Measurements from ENCODE around the gene PPIG.

Gene PPIG

GRCh38 chr2:169649278-169649677 is 65.1 kb downstream of the PPIG start:
- no peak for TF ChIP-seq GATA2 (IDR thresholded peaks at IDR 0.05; ENCODE audit: low read depth, low read length)
- TF ChIP-seq GATA3 (IDR thresholded peaks at IDR 0.05; ENCODE audit: low read depth, low read length), result no peak

GRCh38 chr2:169653636-169654035 is 69.5 kb downstream of the PPIG start:
- TF ChIP-seq GATA3 (IDR thresholded peaks at IDR 0.05; ENCODE audit: low read depth, low read length) (no peak), GATA2 (IDR thresholded peaks at IDR 0.05; ENCODE audit: low read depth, low read length) (no peak)

GRCh38 chr2:169656164-169656563 is 72.0 kb downstream of the PPIG start:
- TF ChIP-seq GATA2 (IDR thresholded peaks at IDR 0.05; ENCODE audit: low read depth, low read length) (no peak), GATA3 (IDR thresholded peaks at IDR 0.05; ENCODE audit: low read depth, low read length) (no peak)

GRCh38 chr2:169658877-169659276 is 74.7 kb downstream of the PPIG start:
- TF ChIP-seq GATA3 (IDR thresholded peaks at IDR 0.05; ENCODE audit: low read depth, low read length) (no peak), GATA2 (IDR thresholded peaks at IDR 0.05; ENCODE audit: low read depth, low read length) (no peak)

GRCh38 chr2:169659320-169659719 is 75.2 kb downstream of the PPIG start:
- no peak for TF ChIP-seq GATA3 (IDR thresholded peaks at IDR 0.05; ENCODE audit: low read depth, low read length)
- no peak for TF ChIP-seq GATA2 (IDR thresholded peaks at IDR 0.05; ENCODE audit: low read depth, low read length)

- no peak for TF ChIP-seq GATA3 (IDR thresholded peaks at IDR 0.05; ENCODE audit: low read depth, low read length)
- no peak for TF ChIP-seq GATA2 (IDR thresholded peaks at IDR 0.05; ENCODE audit: low read depth, low read length)
These were observed 77.1 kb downstream of the PPIG start for GRCh38 chr2:169661265-169661664.

GRCh38 chr2:169662744-169663143 is 78.6 kb downstream of the PPIG start:
- TF ChIP-seq GATA2 (IDR thresholded peaks at IDR 0.05; ENCODE audit: low read depth, low read length) (no peak), GATA3 (IDR thresholded peaks at IDR 0.05; ENCODE audit: low read depth, low read length) (no peak)

GRCh38 chr2:169663247-169663646 is 79.1 kb downstream of the PPIG start:
- TF ChIP-seq GATA2 (IDR thresholded peaks at IDR 0.05; ENCODE audit: low read depth, low read length), result no peak
- TF ChIP-seq GATA3 (IDR thresholded peaks at IDR 0.05; ENCODE audit: low read depth, low read length), result no peak

- TF ChIP-seq GATA3 (IDR thresholded peaks at IDR 0.05; ENCODE audit: low read depth, low read length) (no peak), GATA2 (IDR thresholded peaks at IDR 0.05; ENCODE audit: low read depth, low read length) (no peak)
These were observed 80.4 kb downstream of the PPIG start for GRCh38 chr2:169664600-169664977.

GRCh38 chr2:169664978-169665930 is 81.1 kb downstream of the PPIG start:
- no peak for TF ChIP-seq GATA2 (IDR thresholded peaks at IDR 0.05; ENCODE audit: low read depth, low read length)
- no peak for TF ChIP-seq GATA3 (IDR thresholded peaks at IDR 0.05; ENCODE audit: low read depth, low read length)

- no peak for TF ChIP-seq GATA3 (IDR thresholded peaks at IDR 0.05; ENCODE audit: low read depth, low read length)
- no peak for TF ChIP-seq GATA2 (IDR thresholded peaks at IDR 0.05; ENCODE audit: low read depth, low read length)
These were observed 83.4 kb downstream of the PPIG start for GRCh38 chr2:169667583-169667982.

- TF ChIP-seq GATA2 (IDR thresholded peaks at IDR 0.05; ENCODE audit: low read depth, low read length), result no peak
- no peak for TF ChIP-seq GATA3 (IDR thresholded peaks at IDR 0.05; ENCODE audit: low read depth, low read length)
These were observed 86.1 kb downstream of the PPIG start for GRCh38 chr2:169670215-169670651.

- TF ChIP-seq GATA3 (IDR thresholded peaks at IDR 0.05; ENCODE audit: low read depth, low read length), result no peak
These were observed 86.8 kb downstream of the PPIG start for GRCh38 chr2:169670937-169671336.

- TF ChIP-seq GATA3 (IDR thresholded peaks at IDR 0.05; ENCODE audit: low read depth, low read length) (no peak), GATA2 (IDR thresholded peaks at IDR 0.05; ENCODE audit: low read depth, low read length) (no peak)
These were observed 88.3 kb downstream of the PPIG start for GRCh38 chr2:169672406-169672805.

- TF ChIP-seq GATA3 (IDR thresholded peaks at IDR 0.05; ENCODE audit: low read depth, low read length), result no peak
- no peak for TF ChIP-seq GATA2 (IDR thresholded peaks at IDR 0.05; ENCODE audit: low read depth, low read length)
These were observed 89.0 kb downstream of the PPIG start for GRCh38 chr2:169673106-169673505.

Measured in SH-SY5Y (cell line).